Nasal cavity respiratory epithelium epithelial cell of viscerocranial mucosa (primary cell): ENCODE measurements around the gene CNTN3. TPM values are rescaled to one million over a fixed set of nuclear protein-coding genes. Genes with fewer than 3 reads are reported as not detected.

Source experiments
- total RNA-seq: library from RNA; depleted of rRNA; stranded (reverse); fragments of >200 nt; gene quantifications from 2 replicates; pipeline ENCODE4 v1.2.3, GENCODE V29; 2014

The CNTN3 gene
- 0.68 and 1.6 TPM in 2 replicates for total RNA-seq

GRCh38 chr3:74614107-74614967 is at the start of gene CNTN3:
TSS of gene CNTN3 (minus strand) at chr3:74614659. CDS start at chr3:74521112, 93,547 bp downstream.

